Stimulated activated effector memory CD8-positive, alpha-beta T cell treated with anti-CD3 and anti-CD28 coated beads, Interleukin-12 subunit alpha, Interleukin-12 subunit beta, amount 100 ng/mL, for 72 hours (primary cell): ENCODE data around the gene SLC22A23.
"Not testable (repeated sequence)": the region's sequence is repeated elsewhere in the genome, so short reads cannot be mapped to it uniquely, and the experiment has no call there.

Experiments
- ATAC-seq: fragments of 150-1000 bp; cut with Tn5 transposase; 2 replicates; pipeline ENCODE4 v1.10.0; 2021
- DNase-seq, 2 donors: peaks; one replicate each; pipeline ENCODE4 v3.0.0; 2021 to 2022; ENCODE audit warnings: low spot score in 2 of 2
- H3K27ac Mint-ChIP-seq: one replicate; pipeline ENCODE4 v1.8.0; 2022; ENCODE audit warnings: mild to moderate bottlenecking, mixed read lengths
- H3K36me3 Mint-ChIP-seq: one replicate; pipeline ENCODE4 v1.8.0; 2022; ENCODE audit warnings: mild to moderate bottlenecking, mixed read lengths
- H3K4me1 Mint-ChIP-seq: one replicate; pipeline ENCODE4 v1.8.0; 2022; ENCODE audit warnings: mixed read lengths
- H3K4me3 Mint-ChIP-seq: one replicate; pipeline ENCODE4 v1.8.0; 2022; ENCODE audit warnings: mild to moderate bottlenecking, mixed read lengths
- H3K9me3 Mint-ChIP-seq: one replicate; pipeline ENCODE4 v1.8.0; 2022; ENCODE audit warnings: mixed read lengths

SLC22A23 gene

DNA sequence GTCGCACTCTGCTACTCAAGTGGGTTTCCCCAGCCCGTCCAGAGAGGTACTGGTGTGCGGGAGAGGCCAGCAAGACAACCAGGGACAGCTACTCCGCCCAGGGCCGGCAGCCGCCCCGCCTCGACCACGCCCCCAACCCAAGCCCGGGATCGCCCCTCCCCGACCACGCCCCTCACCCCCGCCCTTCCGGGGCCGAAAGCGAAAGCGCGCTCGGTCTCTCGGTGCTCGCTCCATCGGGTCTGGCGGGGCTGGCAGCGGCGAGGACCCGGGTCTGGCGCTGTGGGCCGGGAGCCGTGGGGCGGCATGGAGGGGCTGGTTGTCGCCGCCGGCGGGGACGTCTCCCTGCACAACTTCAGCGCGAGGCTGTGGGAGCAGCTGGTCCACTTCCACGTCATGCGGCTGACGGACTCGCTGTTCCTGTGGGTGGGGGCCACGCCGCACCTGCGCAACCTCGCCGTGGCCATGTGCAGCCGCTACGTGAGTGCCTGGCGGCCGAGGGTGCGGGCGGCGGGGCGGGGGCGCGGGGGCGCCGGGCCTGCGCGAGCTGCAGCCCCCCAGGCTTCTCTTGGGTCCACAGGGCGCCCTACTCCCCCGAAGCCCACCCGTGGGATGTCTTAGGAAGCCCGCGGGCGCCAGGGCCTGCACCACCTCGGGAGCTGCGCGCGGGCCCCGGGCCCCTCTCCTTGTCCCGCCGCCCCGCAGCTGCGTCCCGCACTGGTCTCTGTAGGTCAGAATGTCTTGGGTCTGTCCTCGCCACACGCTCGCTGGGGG, 197.9 kb downstream of the SLC22A23 start, which contains the start of gene PSMG4:
Gene PSMG4 (plus strand): TSS at position 228 of the 771 bp plus-strand sequence. CDS start 76 bp downstream, at position 304.
- DNase-seq (peak; percentile 94 to 98), ATAC-seq (peak; percentile 87)
- H3K36me3 Mint-ChIP-seq, result peaks cover 26% of the 10 kb centered on the region
- peaks cover 39% of the 10 kb centered on the region for H3K4me1 Mint-ChIP-seq
- H3K4me3 Mint-ChIP-seq, result peak within 1 kb of the TSS; percentile 93
- peak within 1 kb of the TSS; percentile 92 for H3K27ac Mint-ChIP-seq
- no peaks in the 10 kb centered on the region for H3K9me3 Mint-ChIP-seq

- ATAC-seq, result no peak
- H3K27ac Mint-ChIP-seq, result no peak overlapping the region
- H3K36me3 Mint-ChIP-seq, result peaks cover 19% of the 10 kb centered on the region
- H3K4me3 Mint-ChIP-seq, result peak overlapping the region; percentile 93
- peaks cover 32% of the 10 kb centered on the region for H3K4me1 Mint-ChIP-seq
- no peaks in the 10 kb centered on the region for H3K9me3 Mint-ChIP-seq
- DNase-seq, result no peak
Measured at GRCh38 chr6:3258201-3258600, 198.6 kb downstream of the SLC22A23 start.

- no peaks in the 10 kb centered on the region for H3K9me3 Mint-ChIP-seq
- H3K4me3 Mint-ChIP-seq, result no peak overlapping the region
- DNase-seq (no peak), ATAC-seq (no peak)
- peaks cover 5% of the 10 kb centered on the region for H3K36me3 Mint-ChIP-seq
- H3K4me1 Mint-ChIP-seq, result peaks cover 13% of the 10 kb centered on the region
- no peak overlapping the region for H3K27ac Mint-ChIP-seq
Measured at GRCh38 chr6:3253597-3253961, 203.3 kb downstream of the SLC22A23 start.

DNA sequence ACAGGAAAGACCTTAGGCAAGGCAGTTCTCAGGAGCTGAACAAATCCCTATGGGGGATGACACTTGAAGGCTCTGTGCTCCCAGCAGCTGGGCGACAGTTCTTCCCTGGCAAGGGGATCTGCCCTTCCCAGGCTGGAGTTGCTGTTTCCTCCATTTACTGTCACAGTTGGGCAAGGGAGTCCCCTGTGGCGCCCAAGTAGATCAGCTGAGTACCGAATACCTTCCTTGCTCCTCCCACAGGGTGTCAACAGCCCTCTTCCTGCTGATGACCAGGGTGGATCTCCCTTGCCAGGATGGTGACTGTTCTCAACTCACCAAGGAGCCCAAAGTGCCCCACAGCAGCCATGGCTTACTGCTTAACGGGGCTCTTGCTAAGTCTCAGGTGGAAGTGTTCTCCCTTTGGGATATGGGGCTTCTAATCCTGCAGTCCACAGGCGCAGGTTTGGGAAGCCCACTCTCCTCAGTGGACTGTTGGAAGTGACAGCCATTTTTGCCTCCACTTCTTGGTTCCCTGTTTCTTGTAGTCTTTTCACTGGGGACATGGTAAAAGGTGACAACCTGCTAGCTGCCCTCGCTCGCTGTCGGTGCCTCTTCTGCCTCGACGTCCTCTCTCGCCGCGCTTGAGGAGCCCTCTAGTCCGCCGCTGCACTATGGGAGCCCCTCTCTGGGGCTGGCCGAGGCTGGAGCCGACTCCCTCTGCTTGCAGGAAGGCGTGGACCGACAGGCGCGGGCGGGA, 203.8 kb downstream of the SLC22A23 start:
- Mint-ChIP-seq H3K36me3 (no peaks in the 10 kb centered on the region), H3K9me3 (no peaks in the 10 kb centered on the region), H3K4me3 (no peak overlapping the region), H3K27ac (no peak overlapping the region), H3K4me1 (peaks cover 13% of the 10 kb centered on the region)
- DNase-seq (no peak), ATAC-seq (no peak)

- DNase-seq (no peak), ATAC-seq (peak; percentile 62)
- no peaks in the 10 kb centered on the region for H3K36me3 Mint-ChIP-seq
- H3K27ac Mint-ChIP-seq, result no peak overlapping the region
- peak overlapping the region; percentile 19 for H3K4me3 Mint-ChIP-seq
- H3K4me1 Mint-ChIP-seq, result peaks cover 13% of the 10 kb centered on the region
- no peaks in the 10 kb centered on the region for H3K9me3 Mint-ChIP-seq
Measured at GRCh38 chr6:3252369-3252768, 204.5 kb downstream of the SLC22A23 start.

DNA sequence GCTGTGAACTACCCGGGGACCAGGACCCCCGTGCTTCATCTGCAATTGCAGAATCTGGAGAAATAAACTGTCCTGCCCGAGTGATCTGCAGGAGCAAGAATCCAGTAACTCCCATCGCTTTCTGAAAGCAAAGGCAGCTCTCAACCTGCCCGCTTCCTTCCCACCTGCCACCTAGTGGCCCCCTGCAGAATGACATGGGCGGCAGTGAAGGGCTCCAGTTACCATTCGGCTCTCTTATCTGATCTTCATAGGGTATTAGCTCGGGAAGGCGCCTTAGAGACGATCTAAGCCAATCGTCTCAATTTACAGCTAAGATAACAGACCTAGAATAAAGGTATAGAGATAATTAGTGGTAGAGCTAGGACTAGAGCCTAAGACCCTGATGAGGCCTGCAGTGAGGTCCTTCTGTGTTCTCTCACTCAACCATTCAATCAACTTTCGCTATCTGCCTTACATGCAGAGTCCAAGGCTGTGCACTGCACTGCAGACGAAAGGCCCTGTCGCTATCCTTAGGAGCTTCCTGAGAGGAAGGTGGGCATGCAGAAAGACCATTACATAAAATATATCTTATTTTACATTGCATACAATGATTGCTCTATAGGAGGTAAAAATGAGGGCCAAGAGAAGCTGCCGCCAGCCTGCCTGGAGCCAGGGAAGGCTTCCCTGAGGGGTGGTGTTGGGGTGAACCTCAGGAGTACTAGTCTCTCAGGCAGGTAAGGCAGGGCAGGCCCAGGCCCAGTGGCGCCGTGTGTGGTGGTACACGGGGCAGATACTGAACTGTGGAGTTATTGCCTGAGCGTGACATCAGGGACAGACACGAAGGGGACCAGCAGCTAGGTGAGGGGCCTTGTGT, 205.2 kb downstream of the SLC22A23 start:
- ATAC-seq (peak; percentile 79), DNase-seq (peak; percentile 82 to 89)
- H3K27ac Mint-ChIP-seq, result no peak overlapping the region
- peak overlapping the region; percentile 19 for H3K4me3 Mint-ChIP-seq
- H3K4me1 Mint-ChIP-seq, result peaks cover 13% of the 10 kb centered on the region
- no peaks in the 10 kb centered on the region for H3K36me3 Mint-ChIP-seq
- H3K9me3 Mint-ChIP-seq, result no peaks in the 10 kb centered on the region

DNA sequence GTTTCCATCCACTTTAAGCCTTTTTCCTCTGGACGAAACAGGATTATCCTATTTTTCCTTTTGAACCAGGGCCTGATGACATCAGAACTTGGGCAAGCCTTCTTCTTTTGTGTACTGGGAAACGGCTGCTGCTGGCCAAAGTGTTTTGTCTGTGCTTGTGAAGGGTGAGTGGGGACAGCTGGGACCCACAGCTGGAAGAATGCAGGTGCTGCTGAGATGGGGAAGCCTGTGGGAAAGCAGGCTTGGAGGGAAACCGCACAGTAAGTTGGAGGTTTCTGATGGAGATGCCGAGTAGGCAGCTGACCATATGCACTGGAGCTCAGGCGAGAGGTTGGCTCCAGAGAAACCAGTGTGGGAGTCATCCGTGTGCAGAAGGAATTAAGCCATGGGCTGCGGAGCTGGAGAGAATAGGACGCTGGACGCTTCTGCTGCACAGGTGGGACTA, 206.6 kb downstream of the SLC22A23 start:
- H3K4me3 Mint-ChIP-seq, result no peak overlapping the region
- no peaks in the 10 kb centered on the region for H3K9me3 Mint-ChIP-seq
- no peak for DNase-seq

GRCh38 chr6:3249821-3250220, 207.0 kb downstream of the SLC22A23 start:
- Mint-ChIP-seq H3K4me3 (no peak overlapping the region), H3K27ac (no peak overlapping the region), H3K9me3 (no peaks in the 10 kb centered on the region), H3K36me3 (no peaks in the 10 kb centered on the region), H3K4me1 (peaks cover 13% of the 10 kb centered on the region)
- DNase-seq (no peak), ATAC-seq (no peak)

More for the DNA sequence above, 206.6 kb downstream of the SLC22A23 start:
- Mint-ChIP-seq H3K27ac (no peak overlapping the region), H3K36me3 (no peaks in the 10 kb centered on the region), H3K4me1 (peaks cover 13% of the 10 kb centered on the region)
- no peak for ATAC-seq

GRCh38 chr6:3247255-3248146, 209.3 kb downstream of the SLC22A23 start:
- no peak overlapping the region for H3K27ac Mint-ChIP-seq

DNA sequence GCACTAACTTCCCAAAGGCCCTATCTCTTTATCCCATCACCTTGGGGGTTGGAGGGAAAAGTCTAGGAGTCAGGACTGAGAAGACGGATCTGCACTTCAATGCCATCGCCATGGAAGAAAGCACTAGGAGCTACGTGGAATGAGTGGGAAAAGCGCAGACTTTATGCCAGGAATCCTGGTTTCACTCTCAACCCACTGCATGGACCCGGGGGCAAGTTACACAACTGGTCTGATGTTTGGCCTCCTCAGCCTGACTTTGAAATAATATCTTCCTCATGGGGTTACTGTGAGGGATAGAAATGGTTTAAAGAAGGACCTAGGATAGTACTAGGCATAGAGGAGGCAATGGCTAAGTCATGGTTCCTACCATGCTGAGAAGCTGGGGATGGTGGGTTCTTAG, 211.6 kb downstream of the SLC22A23 start:
- Mint-ChIP-seq H3K27ac (no peak overlapping the region), H3K9me3 (no peaks in the 10 kb centered on the region), H3K4me3 (no peak overlapping the region), H3K36me3 (no peaks in the 10 kb centered on the region), H3K4me1 (no peaks in the 10 kb centered on the region)
- DNase-seq, result no peak
- ATAC-seq, result no peak

More at GRCh38 chr6:3247255-3248146, 209.3 kb downstream of the SLC22A23 start:
- Mint-ChIP-seq H3K4me3 (no peak overlapping the region), H3K9me3 (no peaks in the 10 kb centered on the region), H3K4me1 (peaks cover 13% of the 10 kb centered on the region), H3K36me3 (no peaks in the 10 kb centered on the region)
- DNase-seq (no peak), ATAC-seq (no peak)

- H3K27ac Mint-ChIP-seq, H3K9me3 Mint-ChIP-seq, DNase-seq, H3K36me3 Mint-ChIP-seq, H3K4me3 Mint-ChIP-seq, ATAC-seq, H3K4me1 Mint-ChIP-seq: not testable (repeated sequence)
Measured at GRCh38 chr6:3244832-3245161, 212.1 kb downstream of the SLC22A23 start.

GRCh38 chr6:3244003-3244831, 212.6 kb downstream of the SLC22A23 start:
- no peak for ATAC-seq
- Mint-ChIP-seq H3K27ac (no peak overlapping the region), H3K4me1 (no peaks in the 10 kb centered on the region), H3K9me3 (no peaks in the 10 kb centered on the region), H3K4me3 (no peak overlapping the region), H3K36me3 (no peaks in the 10 kb centered on the region)
- DNase-seq, result no peak

GRCh38 chr6:3242768-3243167, 214.1 kb downstream of the SLC22A23 start:
- no peak overlapping the region for H3K27ac Mint-ChIP-seq
- H3K4me1 Mint-ChIP-seq, result no peaks in the 10 kb centered on the region
- H3K9me3 Mint-ChIP-seq, result no peaks in the 10 kb centered on the region
- H3K4me3 Mint-ChIP-seq, result no peak overlapping the region
- H3K36me3 Mint-ChIP-seq, result no peaks in the 10 kb centered on the region
- ATAC-seq (no peak), DNase-seq (no peak)

- not testable (repeated sequence) for H3K27ac Mint-ChIP-seq, H3K36me3 Mint-ChIP-seq, H3K9me3 Mint-ChIP-seq, H3K4me1 Mint-ChIP-seq, H3K4me3 Mint-ChIP-seq, ATAC-seq, DNase-seq
Measured at GRCh38 chr6:3241745-3242144, 215.1 kb downstream of the SLC22A23 start.
